Psoas muscle (tissue), 8 donors: ENCODE measurements around the gene GRPEL2. TPM values are rescaled to one million over a fixed set of nuclear protein-coding genes. Genes with fewer than 3 reads are reported as not detected.

ENCODE experiments used
- ATAC-seq, 4 donors: fragments of 200-7000 bp; cut with Tn5 transposase; one replicate each; pipeline ENCODE4 v1.9.1; 2020; ENCODE audit warnings: moderate library complexity in 3 of 4, mild to moderate bottlenecking in 2 of 4
- DNase-seq, 2 donors: peaks; one replicate each; pipeline ENCODE4 v3.0.0-alpha.2; 2020
- H3K27ac ChIP-seq: fragments of 200-600 bp; one replicate; pipeline ENCODE4 v1.8.0; 2022
- H3K27me3 ChIP-seq, 3 donors: fragments of 200-600 bp in 1 of 3; one replicate each; pipeline versions ENCODE4 v1.6.1 to v1.8.0; 2013 to 2022; ENCODE audit warnings: low read length in 2 of 3, mild to moderate bottlenecking in 2 of 3, moderate library complexity in 1 of 3; ENCODE audit not compliant: insufficient read depth in 3 of 3
- H3K36me3 ChIP-seq, 2 donors: fragments of 200-600 bp in 1 of 2; one replicate each; pipeline versions ENCODE4 v1.6.1 to v1.8.0; 2013 to 2022; ENCODE audit warnings: low read depth in 1 of 2, mild to moderate bottlenecking in 1 of 2, moderate library complexity in 1 of 2; ENCODE audit not compliant: insufficient read depth in 1 of 2
- H3K4me1 ChIP-seq: fragments of 200-600 bp; one replicate; pipeline ENCODE4 v1.8.0; 2022
- H3K4me3 ChIP-seq: fragments of 200-600 bp; one replicate; pipeline ENCODE4 v1.8.0; 2022; ENCODE audit warnings: mild to moderate bottlenecking
- H3K9me3 ChIP-seq: fragments of 200-600 bp; one replicate; pipeline ENCODE4 v1.8.0; 2022
- WGBS, 3 donors: extraction: QIAGEN DNeasy Blood & Tissue Kit; methylation state at CpG; one replicate each; pipeline versions ENCODE4 v1.1.6 to v1.1.7; 2013; 5-methylcytosine and 5-hydroxymethylcytosine counted together
- intact Hi-C, 2 donors: fragments of 100-400 bp; cut with DNase I; formaldehyde crosslinking; loops; one replicate each; pipeline versions ENCODE4 v1.11.0 to v1.14.2; 2022
- polyA plus RNA-seq, 3 donors: library from polyadenylated mRNA; stranded (reverse); fragments of 200-250 nt; gene quantifications; one replicate each; pipeline ENCODE4 v1.2.3, GENCODE V29; 2013
- total RNA-seq, 4 donors: library from RNA; stranded (reverse); fragmentation: NEBNext Ultra II Directional in 2 of 4; extraction: Animal tissue kit (Norgen Biotek cat#: 25700) in 2 of 4; gene quantifications; one replicate each; pipeline versions ENCODE4 v1.2.1 to v1.2.4, GENCODE V29; 2021 to 2023
- TF ChIP-seq, protein P1 (sequence below): fragments of 200-600 bp; IDR thresholded peaks from one replicate; pipeline ENCODE4 v1.8.0; 2022; ENCODE audit warnings: antibody characterized with exemption
- donor health status: healthy with polysubstance abuse.
- donor health status: DM: no; HTN: no; CAD: no; lungs with moderate emphysema.
- donor health status: Bipolar disorder and iron deficiency.
- donor health status: healthy.
- donor health status: DM: yes; HTN: yes; CAD: no.
- donor health status: DM: no; HTN: no; CAD: no.
- donor health status: DM: no; HTN: no; CAD: no.
- donor health status: DM: yes; HTN: yes; CAD: no.

GRPEL2 gene
- total and polyA plus RNA-seq, 7 donors = 4.7 to 11.6 (median 10.2) TPM

DNA sequence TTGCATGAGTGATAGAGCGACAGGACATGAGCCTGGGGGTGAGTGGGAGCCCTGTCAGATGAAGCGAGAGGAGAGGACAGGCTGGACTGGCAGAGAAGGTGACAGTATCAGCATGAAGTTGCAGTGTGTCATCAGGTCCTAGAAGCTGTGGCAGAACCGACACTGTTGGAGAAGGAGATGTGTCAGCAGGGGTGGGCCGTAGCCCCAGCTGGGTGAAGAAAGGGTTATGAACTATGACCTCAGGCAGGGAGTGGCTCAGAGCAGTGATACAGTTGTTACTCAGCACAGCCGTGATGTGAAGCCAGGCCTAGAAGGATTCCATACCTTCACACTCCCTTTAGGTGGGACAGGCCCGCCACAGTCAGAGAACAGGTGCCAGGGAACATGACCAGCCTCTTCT, 20.1 kb downstream of the GRPEL2 start:
- WGBS, 3 donors = 89 to 96% (median 89%) methylated on average over 6 of the region's 6 CpGs
- H3K27me3 ChIP-seq = no peaks in the 10 kb centered on the region
- no peak overlapping the region for H3K27ac ChIP-seq
- H3K4me3 ChIP-seq = no peak overlapping the region
- intact Hi-C loops = loop anchor here in 1 of 2 donors (5.0 kb wide), 1 partner anchor 98 kb away; no protein-coding TSS in a partner anchor
- TF ChIP-seq, protein P1, sequence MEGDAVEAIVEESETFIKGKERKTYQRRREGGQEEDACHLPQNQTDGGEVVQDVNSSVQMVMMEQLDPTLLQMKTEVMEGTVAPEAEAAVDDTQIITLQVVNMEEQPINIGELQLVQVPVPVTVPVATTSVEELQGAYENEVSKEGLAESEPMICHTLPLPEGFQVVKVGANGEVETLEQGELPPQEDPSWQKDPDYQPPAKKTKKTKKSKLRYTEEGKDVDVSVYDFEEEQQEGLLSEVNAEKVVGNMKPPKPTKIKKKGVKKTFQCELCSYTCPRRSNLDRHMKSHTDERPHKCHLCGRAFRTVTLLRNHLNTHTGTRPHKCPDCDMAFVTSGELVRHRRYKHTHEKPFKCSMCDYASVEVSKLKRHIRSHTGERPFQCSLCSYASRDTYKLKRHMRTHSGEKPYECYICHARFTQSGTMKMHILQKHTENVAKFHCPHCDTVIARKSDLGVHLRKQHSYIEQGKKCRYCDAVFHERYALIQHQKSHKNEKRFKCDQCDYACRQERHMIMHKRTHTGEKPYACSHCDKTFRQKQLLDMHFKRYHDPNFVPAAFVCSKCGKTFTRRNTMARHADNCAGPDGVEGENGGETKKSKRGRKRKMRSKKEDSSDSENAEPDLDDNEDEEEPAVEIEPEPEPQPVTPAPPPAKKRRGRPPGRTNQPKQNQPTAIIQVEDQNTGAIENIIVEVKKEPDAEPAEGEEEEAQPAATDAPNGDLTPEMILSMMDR = no peak
- H3K9me3 ChIP-seq = no peaks in the 10 kb centered on the region
- H3K4me1 ChIP-seq = no peaks in the 10 kb centered on the region
- no peaks in the 10 kb centered on the region for H3K36me3 ChIP-seq
- DNase-seq (no peak), ATAC-seq (no peak)

DNA sequence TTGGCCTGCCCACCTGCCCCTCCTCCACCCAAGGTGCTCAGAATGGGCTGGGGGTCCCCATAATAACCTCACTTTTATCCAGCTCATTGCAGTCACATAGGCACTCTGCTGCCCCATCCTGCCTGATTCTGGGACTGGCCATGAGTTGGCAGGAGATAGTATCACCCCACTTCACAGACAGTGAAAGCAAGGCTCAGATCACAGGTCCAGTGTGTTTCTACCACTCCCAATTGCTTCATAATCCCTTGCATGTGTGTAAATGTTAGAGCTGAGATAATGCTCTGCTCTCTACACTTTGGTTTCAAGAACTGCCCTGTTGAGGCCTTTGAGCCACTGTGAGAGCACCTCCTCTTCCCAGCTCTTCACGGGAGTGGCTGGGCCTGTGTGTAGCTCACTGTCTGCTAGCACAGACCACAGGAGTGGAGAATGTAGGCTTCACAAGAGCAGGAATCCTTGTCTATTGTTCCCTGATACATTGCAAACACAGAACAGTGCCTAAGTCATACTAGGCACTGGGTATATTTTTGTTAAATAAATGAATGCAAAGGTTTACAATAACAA, 20.9 kb downstream of the GRPEL2 start:
- TF ChIP-seq, protein P1 = no peak
- H3K27ac ChIP-seq = no peak overlapping the region
- intact Hi-C loops = loop anchor here in 1 of 2 donors (5.0 kb wide), 1 partner anchor 99 kb away; no protein-coding TSS in a partner anchor
- H3K4me3 ChIP-seq = no peak overlapping the region
- peaks cover 6% of the 10 kb centered on the region for H3K4me1 ChIP-seq
- no peak for DNase-seq
- H3K27me3 ChIP-seq = no peaks in the 10 kb centered on the region
- no peaks in the 10 kb centered on the region for H3K36me3 ChIP-seq
- WGBS, 3 donors = 81 to 88% (median 83%) methylated on average over 1 of the region's 1 CpG
- H3K9me3 ChIP-seq = no peaks in the 10 kb centered on the region
- no peak for ATAC-seq

DNA sequence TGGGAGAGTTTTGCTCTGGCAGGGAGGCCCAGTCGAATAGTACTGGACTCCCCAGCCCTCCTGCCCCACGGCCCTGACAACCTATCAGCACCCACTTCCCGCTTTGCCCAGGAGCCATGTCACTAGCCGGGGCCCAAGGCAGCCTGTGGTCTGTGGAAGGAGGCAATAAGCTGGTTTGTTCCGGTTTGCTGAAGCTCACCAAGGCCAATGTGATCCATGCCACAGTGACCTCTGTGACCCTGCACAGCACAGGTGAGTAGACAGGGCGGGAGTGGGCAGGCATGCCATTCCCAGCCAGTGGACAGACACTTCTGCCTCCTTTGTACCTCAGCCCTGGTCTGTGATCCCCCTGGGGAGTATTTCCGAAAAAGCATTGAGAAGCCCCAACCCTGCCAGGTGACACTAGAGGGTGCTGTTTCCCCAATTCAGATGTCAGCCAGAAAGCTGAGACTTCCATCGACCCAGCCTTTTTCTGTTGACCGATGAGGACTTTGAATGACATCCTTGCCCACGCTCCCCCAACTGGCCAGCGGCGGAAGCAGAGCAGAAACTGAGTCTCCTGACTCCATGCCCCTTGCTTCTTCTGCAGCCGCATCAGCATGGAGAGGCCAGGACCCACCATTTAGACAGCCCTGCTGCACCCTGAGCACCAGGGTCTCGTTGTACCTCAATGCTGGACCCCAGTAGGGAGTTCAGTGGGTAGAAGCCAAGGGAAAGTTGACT, 22.1 kb downstream of the GRPEL2 start:
- DNase-seq (no peak), ATAC-seq (peak; percentile 24 to 67 (median 50))
- TF ChIP-seq, protein P1 = peak; percentile 61
- H3K36me3 ChIP-seq = no peaks in the 10 kb centered on the region
- no peak overlapping the region for H3K4me3 ChIP-seq
- peaks cover 9% of the 10 kb centered on the region for H3K4me1 ChIP-seq
- H3K27ac ChIP-seq = no peak overlapping the region
- 49 to 56% (median 50%) methylated on average over 14 of the region's 14 CpGs for WGBS, 3 donors
- H3K27me3 ChIP-seq = no peaks in the 10 kb centered on the region
- no peaks in the 10 kb centered on the region for H3K9me3 ChIP-seq
- intact Hi-C loops = loop anchor here in 1 of 2 donors (5.0 kb wide), 1 partner anchor 100 kb away; no protein-coding TSS in a partner anchor

DNA sequence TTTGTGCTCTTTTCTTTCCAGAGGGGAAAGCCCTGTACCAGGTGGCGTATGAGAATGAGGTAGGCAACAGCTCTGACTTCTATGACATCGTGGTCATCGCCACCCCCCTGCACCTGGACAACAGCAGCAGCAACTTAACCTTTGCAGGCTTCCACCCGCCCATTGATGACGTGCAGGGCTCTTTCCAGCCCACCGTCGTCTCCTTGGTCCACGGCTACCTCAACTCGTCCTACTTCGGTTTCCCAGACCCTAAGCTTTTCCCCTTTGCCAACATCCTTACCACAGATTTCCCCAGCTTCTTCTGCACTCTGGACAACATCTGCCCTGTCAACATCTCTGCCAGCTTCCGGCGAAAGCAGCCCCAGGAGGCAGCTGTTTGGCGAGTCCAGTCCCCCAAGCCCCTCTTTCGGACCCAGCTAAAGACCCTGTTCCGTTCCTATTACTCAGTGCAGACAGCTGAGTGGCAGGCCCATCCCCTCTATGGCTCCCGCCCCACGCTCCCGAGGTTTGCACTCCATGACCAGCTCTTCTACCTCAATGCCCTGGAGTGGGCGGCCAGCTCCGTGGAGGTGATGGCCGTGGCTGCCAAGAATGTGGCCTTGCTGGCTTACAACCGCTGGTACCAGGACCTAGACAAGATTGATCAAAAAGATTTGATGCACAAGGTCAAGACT, 22.8 kb downstream of the GRPEL2 start:
- 89 to 93% (median 90%) methylated on average over 22 of the region's 22 CpGs for WGBS, 3 donors
- intact Hi-C loops = loop anchor here in 1 of 2 donors (5.0 kb wide), 1 partner anchor 101 kb away; no protein-coding TSS in a partner anchor

More for the DNA sequence above, 22.8 kb downstream of the GRPEL2 start:
- Histone ChIP-seq H3K36me3 (no peaks in the 10 kb centered on the region), H3K27ac (no peak overlapping the region), H3K4me3 (no peak overlapping the region), H3K9me3 (no peaks in the 10 kb centered on the region), H3K4me1 (peaks cover 9% of the 10 kb centered on the region), H3K27me3 (no peaks in the 10 kb centered on the region)
- ATAC-seq (no peak), DNase-seq (no peak)
- TF ChIP-seq, protein P1 = no peak
